HepG2 (cell line): Measurements from ENCODE around the gene ADAMTS4. TPM values are rescaled to one million over a fixed set of nuclear protein-coding genes. Genes with fewer than 3 reads are reported as not detected.
A peak's percentile ranks its signal among the peaks of the same experiment; 100 is the strongest.

Source experiments
- ARID5B ChIP-seq: IDR thresholded peaks from 2 replicates; pipeline ENCODE4 v1.4.0; 2020; ENCODE audit warnings: mild to moderate bottlenecking, missing genetic modification reagents
- BCL6 ChIP-seq: IDR thresholded peaks from 2 replicates; pipeline ENCODE4 v1.6.1; 2016; ENCODE audit warnings: missing genetic modification reagents, missing compliant biosample characterization
- CEBPG ChIP-seq: IDR thresholded peaks from 2 replicates; pipeline ENCODE4 v1.6.1; 2016
- GZF1 ChIP-seq: sonication (generic); formaldehyde crosslinking; IDR thresholded peaks from 2 replicates; pipeline ENCODE4 v1.5.1; 2020; ENCODE audit warnings: mild to moderate bottlenecking, missing genetic modification reagents
- IRF1 ChIP-seq: sonication (generic); formaldehyde crosslinking; IDR thresholded peaks from 2 replicates; pipeline ENCODE4 v1.4.0; 2020; ENCODE audit warnings: low read depth, mild to moderate bottlenecking, missing genetic modification reagents
- ISL2 ChIP-seq: sonication (generic); formaldehyde crosslinking; IDR thresholded peaks from 2 replicates; pipeline ENCODE4 v1.5.0; 2020; ENCODE audit warnings: missing genetic modification reagents
- MED8 ChIP-seq: sonication (generic); formaldehyde crosslinking; IDR thresholded peaks from 2 replicates; pipeline ENCODE4 v1.8.1; 2023; ENCODE audit warnings: mild to moderate bottlenecking, missing genetic modification reagents; ENCODE audit not compliant: insufficient replicate concordance
- MLX ChIP-seq: IDR thresholded peaks from 2 replicates; pipeline ENCODE4 v1.6.1; 2016
- MTA3 ChIP-seq: sonication (generic); formaldehyde crosslinking; IDR thresholded peaks from 2 replicates; pipeline ENCODE4 v1.4.0; 2020; ENCODE audit warnings: missing genetic modification reagents
- PATZ1 ChIP-seq: sonication (generic); formaldehyde crosslinking; IDR thresholded peaks from 2 replicates; pipeline ENCODE4 v1.4.0; 2020; ENCODE audit warnings: missing genetic modification reagents
- PRDM4 ChIP-seq: sonication (generic); formaldehyde crosslinking; IDR thresholded peaks from 2 replicates; pipeline ENCODE4 v1.9.0; 2021; ENCODE audit warnings: missing genetic modification reagents, borderline replicate concordance
- ZBTB20 ChIP-seq: sonication (generic); formaldehyde crosslinking; IDR thresholded peaks from 2 replicates; pipeline ENCODE4 v1.8.1; 2023; ENCODE audit warnings: missing genetic modification reagents, low read depth, mild to moderate bottlenecking, borderline replicate concordance
- ZFP82 ChIP-seq: sonication (generic); formaldehyde crosslinking; IDR thresholded peaks from 2 replicates; pipeline ENCODE4 v1.5.1; 2020; ENCODE audit warnings: mild to moderate bottlenecking, missing genetic modification reagents, borderline replicate concordance
- ZNF468 ChIP-seq: sonication (generic); formaldehyde crosslinking; IDR thresholded peaks from 2 replicates; pipeline ENCODE4 v1.8.0; 2022; ENCODE audit warnings: mild to moderate bottlenecking, moderate library complexity, missing genetic modification reagents
- ZNF770 ChIP-seq: sonication (generic); formaldehyde crosslinking; IDR thresholded peaks from 2 replicates; pipeline ENCODE4 v1.5.0; 2020; ENCODE audit warnings: mild to moderate bottlenecking, missing genetic modification reagents
- polyA plus RNA-seq, 8 experiments: library from polyadenylated mRNA; depleted of rRNA in 3 of 8; stranded (reverse) in 7 of 8; unstranded in 1 of 8; fragments of >200 nt; fragmentation: Illumina TruSeq in 4 of 8; extraction: Trizol in 4 of 8; gene quantifications; 2 replicates each; pipeline versions ENCODE4 v1.2.1 to v1.2.3, GENCODE V29; 2011 to 2016; ENCODE audit warnings: low read depth in 4 of 8, missing spikeins in 1 of 8, mixed read lengths in 1 of 8; ENCODE audit not compliant: insufficient read depth in 1 of 8
- total RNA-seq, 5 experiments: library from RNA; depleted of rRNA; stranded (reverse); fragments of >200 nt; fragmentation: Illumina TruSeq; extraction: Trizol; gene quantifications; 2 replicates each; pipeline ENCODE4 v1.2.3, GENCODE V29; 2016; ENCODE audit warnings: low read depth in 1 of 5
- TF ChIP-seq, protein P1 (sequence below): sonication (generic); formaldehyde crosslinking; IDR thresholded peaks from 2 replicates; pipeline ENCODE4 v1.4.0; 2020; ENCODE audit warnings: missing genetic modification reagents

The ADAMTS4 gene
- total and polyA plus RNA-seq, 2 of the 13 experiments (the other 11 are each of a cell fraction or from before 2014, with no cell fraction given), result 0.51 to 1.7 TPM

- no peak for TF ChIP-seq PRDM4 (CRISPR knock-in tag)
- 0 out of 2 replicates have a peak, but pooled peaks have one; percentile 4 for TF ChIP-seq ARID5B
- TF ChIP-seq ZNF770, result no peak
- no peak for TF ChIP-seq BCL6
- TF ChIP-seq MTA3 (CRISPR knock-in tag), result no peak
- no peak for TF ChIP-seq GZF1
- TF ChIP-seq, protein P1, sequence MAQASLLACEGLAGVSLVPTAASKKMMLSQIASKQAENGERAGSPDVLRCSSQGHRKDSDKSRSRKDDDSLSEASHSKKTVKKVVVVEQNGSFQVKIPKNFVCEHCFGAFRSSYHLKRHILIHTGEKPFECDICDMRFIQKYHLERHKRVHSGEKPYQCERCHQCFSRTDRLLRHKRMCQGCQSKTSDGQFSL, result peak; percentile 90
- TF ChIP-seq PATZ1 (CRISPR knock-in tag), result peak; percentile 48
- TF ChIP-seq ZBTB20, result no peak
- TF ChIP-seq IRF1 (CRISPR knock-in tag), result no peak
- TF ChIP-seq ZFP82, result 0 out of 2 replicates have a peak, but pooled peaks have one; percentile 24
- peak; percentile 77 for TF ChIP-seq MED8 (CRISPR knock-in tag)
- no peak for TF ChIP-seq ZNF468 (CRISPR knock-in tag)
- no peak for TF ChIP-seq CEBPG (CRISPR knock-in tag)
- no peak for TF ChIP-seq MLX (CRISPR knock-in tag)
- 0 out of 2 replicates have a peak, but pooled peaks have one; percentile 33 for TF ChIP-seq ISL2 (CRISPR knock-in tag)
Measured at GRCh38 chr1:161159087-161159912, 39.6 kb downstream of the ADAMTS4 start, which contains the start of gene USP21 (continued).
